ENCODE measurements around the gene ATP2B1.

DNA sequence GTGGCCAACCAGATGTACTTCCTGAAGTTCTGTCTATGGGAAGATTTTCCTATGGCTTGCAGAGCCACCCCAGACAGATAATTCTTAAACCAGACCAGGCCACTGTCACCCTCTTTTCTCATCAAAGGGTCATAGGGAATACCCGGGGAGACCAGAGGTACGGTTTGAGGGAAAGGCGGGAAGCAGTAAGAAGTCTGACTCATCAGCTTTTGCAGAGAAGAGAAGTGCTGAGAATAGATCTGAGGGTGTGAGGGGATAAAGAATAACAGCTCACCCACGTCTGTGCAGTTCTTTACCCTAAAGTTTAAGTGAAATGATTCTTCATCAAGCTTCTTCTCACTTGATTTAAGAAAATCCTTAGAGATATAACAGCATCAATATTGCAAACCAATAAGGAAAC, 161.5 kb downstream of the ATP2B1 start:
- TF ChIP-seq CTCF (conservative IDR thresholded peaks at IDR 0.05; ENCODE audit: low read length) (no peak), EZH2phosphoT487 (IDR thresholded peaks at IDR 0.05; ENCODE audit: borderline replicate concordance) (no peak)
